HepG2 (cell line): ENCODE results near the gene GTF2F2. TPM values are rescaled to one million over a fixed set of nuclear protein-coding genes. Genes with fewer than 3 reads are reported as not detected.

Experiments
- ATAC-seq: fragments of 200-7000 bp; cut with Tn5 transposase; 3 replicates; pipeline ENCODE4 v1.9.1; 2020; ENCODE audit warnings: mild to moderate bottlenecking, moderate library complexity
- BruUV-seq: library from RNA; stranded (reverse); fragments of 400-500 nt; replicated peaks from 2 replicates; lab custom pipeline; 2021; lab: Mats Ljungman, UMichigan
- CTCF ChIA-PET: fragments of 300-600 bp; formaldehyde crosslinking; extraction: SDS; loops from one replicate; lab custom pipeline; 2021; ENCODE audit warnings: low total read pairs, inconsistent platforms, low intra/inter-chr PET ratio; lab: Yijun Ruan, JAX
- POLR2A ChIA-PET: fragments of 350-600 bp; sonication (Branson Sonifier 250); formaldehyde crosslinking; loops from one replicate; lab custom pipeline; 2020; ENCODE audit warnings: antibody characterized with exemption, inconsistent platforms; lab: Yijun Ruan, JAX
- DNase-seq: peaks from one replicate; pipeline ENCODE4 v3.0.0-alpha.2; 2015; ENCODE audit warnings: low spot score
- FAIRE-seq: peaks from 3 replicates; lab custom pipeline; 2011; peaks lifted over from hg19 to GRCh38; lab: Jason Lieb, UNC
- H2AFZ ChIP-seq: one replicate; pipeline ENCODE4 v1.6.1; 2011; ENCODE audit warnings: low read length, inconsistent platforms
- H3K27ac ChIP-seq: fragments of 300-600 bp; 3 replicates; pipeline ENCODE4 v1.8.0; 2011; ENCODE audit warnings: mixed run types, mild to moderate bottlenecking, mixed read lengths, low read length, inconsistent platforms; ENCODE audit not compliant: insufficient read depth; ENCODE audit errors: extremely low read length
- H3K27me3 ChIP-seq, 2 experiments: fragments of 200-600 bp in 1 of 2; 2 replicates in 1 of 2; 3 replicates in 1 of 2; pipeline versions ENCODE4 v1.6.0 to v1.8.0; 2011; ENCODE audit warnings: low read length in 2 of 2, mild to moderate bottlenecking in 2 of 2, moderate library complexity in 2 of 2, inconsistent platforms in 1 of 2; ENCODE audit not compliant: insufficient read depth in 2 of 2, control insufficient read depth in 1 of 2
- H3K36me3 ChIP-seq, 2 experiments: fragments of 200-600 bp in 1 of 2; replicated peaks in 1 of 2; 2 replicates in 1 of 2; 3 replicates in 1 of 2; pipeline versions ENCODE4 v1.5.1 to v1.8.0; 2011; ENCODE audit warnings: low read length in 2 of 2, inconsistent platforms in 1 of 2; ENCODE audit not compliant: insufficient read depth in 2 of 2, control insufficient read depth in 1 of 2
- H3K4me1 ChIP-seq: 2 replicates; pipeline ENCODE4 v1.5.1; 2012; ENCODE audit warnings: low read length, inconsistent platforms; ENCODE audit not compliant: insufficient read depth
- H3K4me2 ChIP-seq: 2 replicates; pipeline ENCODE4 v1.6.0; 2011; ENCODE audit warnings: low read depth, low read length, inconsistent platforms
- H3K4me3 ChIP-seq, 3 experiments: fragments of 200-600 bp in 1 of 3; sonication (generic), shearing (Covaris generic) in 1 of 3; replicated peaks in 1 of 3; 2 replicates each; pipeline ENCODE4 v1.5.1; 2011 to 2016; ENCODE audit warnings: low read length in 3 of 3, inconsistent platforms in 2 of 3, low read depth in 2 of 3, mild to moderate bottlenecking in 2 of 3, control low read depth in 1 of 3, mixed read lengths in 1 of 3; ENCODE audit not compliant: insufficient read depth in 1 of 3
- H3K79me2 ChIP-seq: one replicate; pipeline ENCODE4 v1.6.1; 2011; ENCODE audit warnings: low read length, inconsistent platforms; ENCODE audit not compliant: insufficient read depth
- H3K9ac ChIP-seq: 2 replicates; pipeline ENCODE4 v1.6.0; 2011; ENCODE audit warnings: mild to moderate bottlenecking, low read depth, low read length, inconsistent platforms; ENCODE audit not compliant: insufficient read depth
- H3K9me3 ChIP-seq: 2 replicates; pipeline ENCODE4 v1.5.1; 2012; ENCODE audit warnings: mild to moderate bottlenecking, low read length
- H4K20me1 ChIP-seq: 2 replicates; pipeline ENCODE4 v1.6.0; 2011; ENCODE audit warnings: inconsistent platforms, mild to moderate bottlenecking, low read length, moderate library complexity; ENCODE audit not compliant: insufficient read depth
- CBFB ChIP-seq: sonication (generic); formaldehyde crosslinking; IDR thresholded peaks from 2 replicates; pipeline ENCODE4 v1.4.0; 2020; ENCODE audit warnings: missing genetic modification reagents
- CCAR2 ChIP-seq: fragments of 200-400 bp; formaldehyde crosslinking; optimal IDR thresholded peaks from 2 replicates; pipeline ENCODE3; 2018; ENCODE audit warnings: low read depth, mild to moderate bottlenecking, low read length, moderate library complexity
- FOXA3 ChIP-seq: IDR thresholded peaks from 2 replicates; pipeline ENCODE4 v1.6.1; 2016; ENCODE audit warnings: missing genetic modification reagents, missing compliant biosample characterization
- HDAC1 ChIP-seq: sonication (generic); formaldehyde crosslinking; IDR thresholded peaks from 2 replicates; pipeline ENCODE4 v1.5.1; 2020; ENCODE audit warnings: mild to moderate bottlenecking, missing genetic modification reagents
- NFAT5 ChIP-seq: sonication (generic); formaldehyde crosslinking; IDR thresholded peaks from 2 replicates; pipeline ENCODE4 v1.4.0; 2020; ENCODE audit warnings: missing genetic modification reagents
- PBX2 ChIP-seq: IDR thresholded peaks from 2 replicates; pipeline ENCODE4 v1.6.1; 2016; ENCODE audit warnings: control low read depth
- PREB ChIP-seq: sonication (generic); formaldehyde crosslinking; IDR thresholded peaks from 2 replicates; pipeline ENCODE4 v1.4.0; 2020; ENCODE audit warnings: missing genetic modification reagents
- TBL1XR1 ChIP-seq: fragments of 150-350 bp; IDR thresholded peaks from 2 replicates; pipeline ENCODE4 v1.6.1; 2014; ENCODE audit warnings: borderline replicate concordance, low read length; ENCODE audit not compliant: partially characterized antibody
- ZBTB3 ChIP-seq: sonication (generic); formaldehyde crosslinking; IDR thresholded peaks from 2 replicates; pipeline ENCODE4 v1.4.0; 2020; ENCODE audit warnings: low read depth, mild to moderate bottlenecking, moderate library complexity, missing genetic modification reagents, borderline replicate concordance
- ZNF747 ChIP-seq: sonication (generic); formaldehyde crosslinking; IDR thresholded peaks from 2 replicates; pipeline ENCODE4 v1.8.1; 2023; ENCODE audit warnings: missing genetic modification reagents, mild to moderate bottlenecking, borderline replicate concordance
- ZNF766 ChIP-seq: sonication (generic); formaldehyde crosslinking; IDR thresholded peaks from 2 replicates; pipeline ENCODE4 v1.5.0; 2020; ENCODE audit warnings: missing genetic modification reagents, borderline replicate concordance
- ZNF788 ChIP-seq: sonication (generic); formaldehyde crosslinking; IDR thresholded peaks from 2 replicates; pipeline ENCODE4 v1.5.0; 2020; ENCODE audit warnings: mild to moderate bottlenecking, missing genetic modification reagents, borderline replicate concordance
- WGBS: methylation state at CpG from one replicate; pipeline ENCODE4 v1.1.6; 2017; ENCODE audit warnings: low lambda C conversion rate; 5-methylcytosine and 5-hydroxymethylcytosine counted together
- in situ Hi-C: cut with HindIII; loops from 2 replicates; pipeline ENCODE4 v1.10.0; 2017; ENCODE audit warnings: low pct_unique_long_range_greater_than_20kb; ENCODE audit not compliant: extremely low pct_ligation_motif_present
- intact Hi-C: fragments of 100-400 bp; cut with micrococcal nuclease; formaldehyde crosslinking; loops from one replicate; pipeline ENCODE4 v1.10.0; 2022; ENCODE audit not compliant: unreplicated experiment
- polyA plus RNA-seq, 8 experiments: library from polyadenylated mRNA; depleted of rRNA in 3 of 8; stranded (reverse) in 7 of 8; unstranded in 1 of 8; fragments of >200 nt; fragmentation: Illumina TruSeq in 4 of 8; extraction: Trizol in 4 of 8; gene quantifications; 2 replicates each; pipeline versions ENCODE4 v1.2.1 to v1.2.3, GENCODE V29; 2011 to 2016; ENCODE audit warnings: low read depth in 4 of 8, missing spikeins in 1 of 8, mixed read lengths in 1 of 8; ENCODE audit not compliant: insufficient read depth in 1 of 8
- total RNA-seq, 5 experiments: library from RNA; depleted of rRNA; stranded (reverse); fragments of >200 nt; fragmentation: Illumina TruSeq; extraction: Trizol; gene quantifications; 2 replicates each; pipeline ENCODE4 v1.2.3, GENCODE V29; 2016; ENCODE audit warnings: low read depth in 1 of 5

GTF2F2 gene
- total and polyA plus RNA-seq, 2 of the 13 experiments (the other 11 are each of a cell fraction or from before 2014, with no cell fraction given) = 10.6 to 32.8 TPM

GRCh38 chr13:45229172-45229571 is 108.9 kb downstream of the GTF2F2 start:
- intact Hi-C loops (no loop called here), in situ Hi-C loops (no loop called here)
- DNase-seq = no peak
- WGBS = 96% methylated on average over 4 of the region's 4 CpGs
- no TSS peak for BruUV-seq
- POLR2A ChIA-PET = no interaction called here
- no peak overlapping the region for H3K27ac ChIP-seq
- CTCF ChIA-PET = no interaction called here
- H2AFZ ChIP-seq = no peak overlapping the region
- FAIRE-seq = no peak
- H3K79me2 ChIP-seq = no peaks in the 10 kb centered on the region
- H3K4me2 ChIP-seq = no peak overlapping the region
- TF ChIP-seq ZNF747 (CRISPR knock-in tag) (no peak), PREB (CRISPR knock-in tag) (no peak)
- H3K9ac ChIP-seq = no peak overlapping the region
- H3K4me1 ChIP-seq = no peaks in the 10 kb centered on the region
- no peak for ATAC-seq
- no peaks in the 10 kb centered on the region for H3K9me3 ChIP-seq
- H3K36me3 ChIP-seq = no peaks in the 10 kb centered on the region
- no peaks in the 10 kb centered on the region for H3K27me3 ChIP-seq
- no peaks in the 10 kb centered on the region for H4K20me1 ChIP-seq
- no peak overlapping the region for H3K4me3 ChIP-seq

- ChIA-PET CTCF (no interaction called here), POLR2A (no interaction called here)
- H3K9ac ChIP-seq = no peak overlapping the region
- no peaks in the 10 kb centered on the region for H4K20me1 ChIP-seq
- H3K4me1 ChIP-seq = peaks cover 6% of the 10 kb centered on the region; the same call in 1 of the 2 replicates
- no peaks in the 10 kb centered on the region for H3K36me3 ChIP-seq
- H3K4me3 ChIP-seq = no peak overlapping the region
- H3K79me2 ChIP-seq = no peaks in the 10 kb centered on the region
- in situ Hi-C loops = no loop called here
- H3K27ac ChIP-seq = no peak overlapping the region
- no peaks in the 10 kb centered on the region for H3K9me3 ChIP-seq
- H2AFZ ChIP-seq = no peak overlapping the region
- H3K4me2 ChIP-seq = no peak overlapping the region
- BruUV-seq = no TSS peak
- no peaks in the 10 kb centered on the region for H3K27me3 ChIP-seq
- 95% methylated on average over 4 of the region's 4 CpGs for WGBS
- no peak for FAIRE-seq
- intact Hi-C loops = no loop called here
- ATAC-seq = no peak
- DNase-seq = no peak
- no peak for TF ChIP-seq ZNF766 (CRISPR knock-in tag)
- TF ChIP-seq ZBTB3 (CRISPR knock-in tag) = no peak
- TF ChIP-seq PBX2 (CRISPR knock-in tag) = no peak
- TF ChIP-seq TBL1XR1 = no peak
- no peak for TF ChIP-seq HDAC1 (CRISPR knock-in tag)
- TF ChIP-seq ZNF788 (CRISPR knock-in tag) = no peak
- no peak for TF ChIP-seq CBFB (CRISPR knock-in tag)
- no peak for TF ChIP-seq CCAR2
- no peak for TF ChIP-seq NFAT5 (CRISPR knock-in tag)
- TF ChIP-seq FOXA3 (CRISPR knock-in tag) = no peak
Observed at GRCh38 chr13:45231305-45231704, 111.0 kb downstream of the GTF2F2 start.
